ENCODE data around the gene CKAP5. TPM values are rescaled to one million over a fixed set of nuclear protein-coding genes. Genes with fewer than 3 reads are reported as not detected.
A peak's percentile ranks its signal among the peaks of the same experiment; 100 is the strongest.

Gene CKAP5
- total RNA-seq, 6 donors from 2014 or later, result 24.4 to 48.3 (median 38.1) TPM

DNA sequence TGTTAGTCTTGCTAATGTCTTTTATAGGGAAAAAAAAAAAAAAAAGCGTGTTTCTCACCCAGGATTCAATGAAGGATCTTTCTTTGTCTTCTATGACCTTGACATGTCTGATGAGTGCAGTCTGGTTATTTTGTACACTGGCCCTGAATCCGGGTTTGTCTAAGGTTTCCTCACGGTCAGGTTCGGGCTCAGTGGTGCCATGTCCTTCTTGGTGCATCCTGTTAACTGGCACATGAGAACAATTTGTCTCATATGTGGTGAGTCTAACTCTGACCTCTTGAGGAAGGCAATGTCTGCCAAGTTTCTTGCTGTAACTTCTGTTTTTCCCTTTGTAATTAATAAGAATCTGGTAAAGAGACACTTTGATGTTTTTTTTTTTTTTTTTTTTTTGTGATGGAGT is 114.5 kb downstream of the CKAP5 start:
- Histone ChIP-seq H3K4me3 (no peak overlapping the region), H3K27me3 (no peaks in the 10 kb centered on the region), H3K36me3 (no peaks in the 10 kb centered on the region), H3K27ac (no peak overlapping the region), H3K4me1 (no peaks in the 10 kb centered on the region), H3K9me3 (no peaks in the 10 kb centered on the region)
- ATAC-seq (ENCODE audit: low FRiP score in 2 of 2) (no peak), DNase-seq (peak in 1 of 2 donors; percentile 2)
- WGBS, 2 donors, result 87 to 90% methylated on average over 4 of the region's 4 CpGs
- no peak for TF ChIP-seq POLR2AphosphoS5 (IDR thresholded peaks at IDR 0.05)
- TF ChIP-seq, protein P1, sequence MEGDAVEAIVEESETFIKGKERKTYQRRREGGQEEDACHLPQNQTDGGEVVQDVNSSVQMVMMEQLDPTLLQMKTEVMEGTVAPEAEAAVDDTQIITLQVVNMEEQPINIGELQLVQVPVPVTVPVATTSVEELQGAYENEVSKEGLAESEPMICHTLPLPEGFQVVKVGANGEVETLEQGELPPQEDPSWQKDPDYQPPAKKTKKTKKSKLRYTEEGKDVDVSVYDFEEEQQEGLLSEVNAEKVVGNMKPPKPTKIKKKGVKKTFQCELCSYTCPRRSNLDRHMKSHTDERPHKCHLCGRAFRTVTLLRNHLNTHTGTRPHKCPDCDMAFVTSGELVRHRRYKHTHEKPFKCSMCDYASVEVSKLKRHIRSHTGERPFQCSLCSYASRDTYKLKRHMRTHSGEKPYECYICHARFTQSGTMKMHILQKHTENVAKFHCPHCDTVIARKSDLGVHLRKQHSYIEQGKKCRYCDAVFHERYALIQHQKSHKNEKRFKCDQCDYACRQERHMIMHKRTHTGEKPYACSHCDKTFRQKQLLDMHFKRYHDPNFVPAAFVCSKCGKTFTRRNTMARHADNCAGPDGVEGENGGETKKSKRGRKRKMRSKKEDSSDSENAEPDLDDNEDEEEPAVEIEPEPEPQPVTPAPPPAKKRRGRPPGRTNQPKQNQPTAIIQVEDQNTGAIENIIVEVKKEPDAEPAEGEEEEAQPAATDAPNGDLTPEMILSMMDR (IDR thresholded peaks at IDR 0.05), result no peak
- TF ChIP-seq POLR2A (IDR thresholded peaks at IDR 0.05), result no peak
- TF ChIP-seq EP300 (IDR thresholded peaks at IDR 0.05), result no peak

DNA sequence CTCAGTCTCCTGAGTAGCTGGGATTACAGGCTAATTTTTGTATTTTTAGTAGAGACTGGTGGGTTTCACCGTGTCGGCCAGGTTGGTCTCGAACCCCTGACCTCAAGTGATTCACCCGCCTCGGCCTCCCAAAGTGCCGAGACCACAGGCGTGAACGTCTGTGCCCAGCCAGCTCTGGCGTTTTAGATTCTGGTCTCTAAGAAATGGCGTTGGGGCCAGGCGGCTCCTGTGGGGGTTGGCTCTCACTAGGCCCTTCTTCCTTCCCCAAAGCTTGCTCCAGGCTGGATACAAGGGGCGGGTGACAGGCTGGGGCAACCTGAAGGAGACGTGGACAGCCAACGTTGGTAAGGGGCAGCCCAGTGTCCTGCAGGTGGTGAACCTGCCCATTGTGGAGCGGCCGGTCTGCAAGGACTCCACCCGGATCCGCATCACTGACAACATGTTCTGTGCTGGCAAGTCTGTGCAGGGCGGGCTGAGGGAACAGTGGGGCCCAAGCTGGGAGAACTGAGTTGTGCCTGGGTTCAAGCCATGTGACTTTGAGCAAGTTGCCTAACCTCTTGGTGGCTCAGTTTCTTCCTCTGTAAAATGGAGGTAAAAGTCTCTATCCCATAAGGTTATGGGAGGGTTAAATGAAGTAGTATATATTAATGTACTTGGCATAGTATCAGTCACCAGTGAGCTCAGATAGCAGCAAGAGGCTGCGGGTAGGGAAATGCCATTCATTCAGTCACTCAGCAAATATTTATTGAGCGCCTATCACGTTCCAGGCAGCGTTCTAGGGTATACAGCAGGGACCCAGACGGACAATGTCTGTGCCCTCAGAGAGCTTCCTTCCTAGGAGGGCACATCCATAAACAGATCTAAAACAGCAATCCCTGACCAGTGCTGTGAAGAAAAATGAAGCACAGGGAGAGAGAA is 116.7 kb downstream of the CKAP5 start:
- no peak for TF ChIP-seq POLR2AphosphoS5 (IDR thresholded peaks at IDR 0.05)
- no peak for TF ChIP-seq EP300 (IDR thresholded peaks at IDR 0.05)
- TF ChIP-seq, protein P1 (IDR thresholded peaks at IDR 0.05), result no peak
- TF ChIP-seq POLR2A (IDR thresholded peaks at IDR 0.05), result no peak
- no peak for DNase-seq
- no peak for ATAC-seq (ENCODE audit: low FRiP score in 2 of 2)
- H3K4me1 ChIP-seq, result no peaks in the 10 kb centered on the region
- no peaks in the 10 kb centered on the region for H3K36me3 ChIP-seq
- H3K27me3 ChIP-seq, result no peaks in the 10 kb centered on the region
- no peak overlapping the region for H3K27ac ChIP-seq
- no peaks in the 10 kb centered on the region for H3K9me3 ChIP-seq
- no peak overlapping the region for H3K4me3 ChIP-seq
- WGBS, 2 donors, result 80 to 87% methylated on average over 24 of the region's 24 CpGs

DNA sequence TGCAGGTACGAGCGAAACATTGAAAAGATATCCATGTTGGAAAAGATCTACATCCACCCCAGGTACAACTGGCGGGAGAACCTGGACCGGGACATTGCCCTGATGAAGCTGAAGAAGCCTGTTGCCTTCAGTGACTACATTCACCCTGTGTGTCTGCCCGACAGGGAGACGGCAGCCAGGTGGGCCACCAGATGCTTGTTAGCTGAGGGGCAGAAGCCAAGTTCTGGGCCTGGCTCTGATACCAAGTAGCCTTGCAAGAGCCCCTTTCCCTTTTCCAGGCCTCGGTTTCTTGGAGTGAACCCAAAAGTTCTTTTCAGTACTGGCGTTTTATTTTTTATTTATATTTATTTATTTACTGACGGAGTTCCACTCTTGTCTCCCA is 117.4 kb downstream of the CKAP5 start:
- Histone ChIP-seq H3K36me3 (no peaks in the 10 kb centered on the region), H3K27ac (no peak overlapping the region), H3K4me1 (no peaks in the 10 kb centered on the region), H3K27me3 (no peaks in the 10 kb centered on the region), H3K9me3 (no peaks in the 10 kb centered on the region), H3K4me3 (no peak overlapping the region)
- ATAC-seq (ENCODE audit: low FRiP score in 2 of 2) (no peak), DNase-seq (no peak)
- WGBS, 2 donors, result 82 to 90% methylated on average over 7 to 9 of the region's 9 CpGs
- TF ChIP-seq POLR2AphosphoS5 (IDR thresholded peaks at IDR 0.05) (no peak), EP300 (IDR thresholded peaks at IDR 0.05) (no peak), POLR2A (IDR thresholded peaks at IDR 0.05) (no peak)
- TF ChIP-seq, protein P1 (IDR thresholded peaks at IDR 0.05), result no peak

DNA sequence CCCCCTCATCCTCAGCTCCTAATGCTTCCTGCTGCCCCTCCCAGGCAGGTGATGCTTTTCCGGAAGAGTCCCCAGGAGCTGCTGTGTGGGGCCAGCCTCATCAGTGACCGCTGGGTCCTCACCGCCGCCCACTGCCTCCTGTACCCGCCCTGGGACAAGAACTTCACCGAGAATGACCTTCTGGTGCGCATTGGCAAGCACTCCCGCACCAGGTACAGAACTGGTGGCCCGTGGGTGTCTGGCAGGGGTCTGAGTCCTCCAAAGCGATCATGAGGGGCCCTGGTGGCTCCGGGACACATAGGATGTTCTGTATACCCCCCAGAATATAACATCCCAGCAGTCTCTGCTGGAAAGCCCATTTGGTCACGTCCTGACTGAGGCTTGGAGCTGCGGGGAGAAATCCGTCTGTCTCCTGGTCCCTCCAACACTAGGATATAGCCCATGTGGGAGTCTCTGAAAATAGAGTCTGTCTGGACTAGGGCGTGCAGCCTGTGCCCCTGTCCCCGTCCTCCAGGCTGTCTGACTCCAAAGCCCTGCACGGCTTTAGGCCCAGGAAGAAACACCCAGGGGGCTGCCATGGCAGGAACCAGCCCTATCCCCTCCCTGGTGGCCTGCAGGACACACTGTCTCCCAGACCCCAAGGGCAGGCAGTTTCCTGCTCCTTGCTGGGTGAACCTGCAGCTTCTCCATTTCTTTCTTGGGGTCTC is 118.0 kb downstream of the CKAP5 start:
- Histone ChIP-seq H3K27me3 (no peaks in the 10 kb centered on the region), H3K4me3 (no peak overlapping the region), H3K4me1 (no peaks in the 10 kb centered on the region), H3K9me3 (no peaks in the 10 kb centered on the region), H3K36me3 (no peaks in the 10 kb centered on the region), H3K27ac (no peak overlapping the region)
- no peak for DNase-seq
- 92% methylated on average over 17 of the region's 17 CpGs; no CpG with 5 or more reads in 1 of the 2 donors for WGBS, 2 donors
- ATAC-seq (ENCODE audit: low FRiP score in 2 of 2), result peak in 1 of 2 donors; percentile 8
- TF ChIP-seq POLR2AphosphoS5 (IDR thresholded peaks at IDR 0.05), result no peak
- TF ChIP-seq, protein P1 (IDR thresholded peaks at IDR 0.05), result no peak
